Mucosa of descending colon (tissue), 3 donors: Measurements from ENCODE around the gene GCC1. TPM values are rescaled to one million over a fixed set of nuclear protein-coding genes. Genes with fewer than 3 reads are reported as not detected.
"Not testable (repeated sequence)": the region's sequence is repeated elsewhere in the genome, so short reads cannot be mapped to it uniquely, and the experiment has no call there.

Experiments
- ATAC-seq: fragments of 200-7000 bp; cut with Tn5 transposase; one replicate; pipeline ENCODE4 v1.9.1; 2020; ENCODE audit warnings: mild to moderate bottlenecking, moderate library complexity
- DNase-seq, 3 donors: peaks; one replicate each; pipeline ENCODE4 v3.0.0-alpha.2; 2020
- H3K36me3 ChIP-seq: fragments of 200-600 bp; one replicate; pipeline ENCODE4 v1.8.0; 2021; ENCODE audit warnings: low read depth, mild to moderate bottlenecking
- H3K4me1 ChIP-seq: fragments of 200-600 bp; one replicate; pipeline ENCODE4 v1.8.0; 2021; ENCODE audit warnings: low read depth, mild to moderate bottlenecking
- H3K4me3 ChIP-seq: fragments of 200-600 bp; one replicate; pipeline ENCODE4 v1.8.0; 2021; ENCODE audit warnings: mild to moderate bottlenecking
- H3K9me3 ChIP-seq: fragments of 200-600 bp; one replicate; pipeline ENCODE4 v1.8.0; 2021; ENCODE audit warnings: mild to moderate bottlenecking
- CTCF ChIP-seq: fragments of 200-600 bp; IDR thresholded peaks from one replicate; pipeline ENCODE4 v1.8.0; 2022; ENCODE audit warnings: antibody characterized with exemption, mild to moderate bottlenecking
- intact Hi-C, 2 donors: fragments of 100-400 bp; cut with DNase I in 1 of 2; cut with micrococcal nuclease in 1 of 2; formaldehyde crosslinking; loops; one replicate each; pipeline versions ENCODE4 v1.11.0 to v1.11.1; 2022; cut with DNase I, micrococcal nuclease
- total RNA-seq, 3 donors: library from RNA; stranded (reverse); fragmentation: NEBNext Ultra II Directional in 2 of 3; extraction: Animal tissue kit (Norgen Biotek cat#: 25700) in 2 of 3; gene quantifications; one replicate each; pipeline versions ENCODE4 v1.2.1 to v1.2.4, GENCODE V29; 2021 to 2023
- donor health status: DM: no; HTN: no; CAD: no; lungs with moderate emphysema.
- donor health status: DM: no; HTN: no; CAD: no.
- donor health status: DM: no; HTN: yes; CAD: no.

GCC1 gene
- total RNA-seq, 3 donors from 2014 or later: 14.8 to 18.0 (median 17.8) TPM

- no peak for TF ChIP-seq CTCF
- intact Hi-C loops: no loop called here
- H3K4me1 ChIP-seq: no peaks in the 10 kb centered on the region
- DNase-seq (no peak), ATAC-seq (no peak)
- H3K36me3 ChIP-seq: no peaks in the 10 kb centered on the region
- no peaks in the 10 kb centered on the region for H3K9me3 ChIP-seq
- H3K4me3 ChIP-seq: no peak overlapping the region
Observed at GRCh38 chr7:127571741-127572505, 13.5 kb downstream of the GCC1 start.

- H3K4me1 ChIP-seq, ATAC-seq, H3K9me3 ChIP-seq, intact Hi-C loops, H3K36me3 ChIP-seq, DNase-seq, H3K4me3 ChIP-seq: not testable (repeated sequence)
Observed at GRCh38 chr7:127568034-127568433, 17.4 kb downstream of the GCC1 start.

- ATAC-seq: no peak
- TF ChIP-seq CTCF: no peak
- H3K4me1 ChIP-seq: no peaks in the 10 kb centered on the region
- intact Hi-C loops: no loop called here
- no peaks in the 10 kb centered on the region for H3K36me3 ChIP-seq
- H3K9me3 ChIP-seq: no peaks in the 10 kb centered on the region
- DNase-seq: no peak
- H3K4me3 ChIP-seq: no peak overlapping the region
Observed at GRCh38 chr7:127566242-127566641, 19.2 kb downstream of the GCC1 start.

- intact Hi-C loops: no loop called here
- TF ChIP-seq CTCF: no peak
- Histone ChIP-seq H3K9me3 (no peaks in the 10 kb centered on the region), H3K4me1 (no peaks in the 10 kb centered on the region), H3K36me3 (no peaks in the 10 kb centered on the region), H3K4me3 (no peak overlapping the region)
- DNase-seq (no peak), ATAC-seq (no peak)
Observed at GRCh38 chr7:127557803-127558202, 27.6 kb downstream of the GCC1 start.

GRCh38 chr7:127556404-127556803 is 29.0 kb downstream of the GCC1 start:
- no peak for TF ChIP-seq CTCF
- no peaks in the 10 kb centered on the region for H3K36me3 ChIP-seq
- no peaks in the 10 kb centered on the region for H3K4me1 ChIP-seq
- intact Hi-C loops: no loop called here
- no peaks in the 10 kb centered on the region for H3K9me3 ChIP-seq
- DNase-seq: no peak
- H3K4me3 ChIP-seq: no peak overlapping the region
- no peak for ATAC-seq

GRCh38 chr7:127551941-127552340 is 33.5 kb downstream of the GCC1 start:
- intact Hi-C loops: no loop called here
- H3K9me3 ChIP-seq: no peaks in the 10 kb centered on the region
- ATAC-seq (no peak), DNase-seq (no peak)
- no peaks in the 10 kb centered on the region for H3K36me3 ChIP-seq
- no peak for TF ChIP-seq CTCF
- no peak overlapping the region for H3K4me3 ChIP-seq
- no peaks in the 10 kb centered on the region for H3K4me1 ChIP-seq
